ENCODE data around the gene PRKN. TPM values are rescaled to one million over a fixed set of nuclear protein-coding genes. Genes with fewer than 3 reads are reported as not detected.

Gene PRKN
- total and polyA plus RNA-seq, 9 of the 15 experiments (the other 6 are each of a cell fraction or from before 2014, with no cell fraction given) = 0.03 to 0.96 (median 0.15) TPM; not detected in 2

- H4K20me1 ChIP-seq (replicated peaks; ENCODE audit: control insufficient read depth, insufficient read depth, low read length) = no peaks in the 10 kb centered on the region
- no peak overlapping the region for H3K4me2 ChIP-seq (ENCODE audit: insufficient read depth, low read length)
- no peak overlapping the region for H3K27ac ChIP-seq (ENCODE audit: extremely low read depth, low read depth, low read length)
- H3K9me3 ChIP-seq (replicated peaks; ENCODE audit: control insufficient read depth, insufficient read depth, low read depth, low read length) = peaks cover 2% of the 10 kb centered on the region; the same call in 1 of the 2 replicates
- ChIA-PET CTCF (ENCODE audit: low intra/inter-chr PET ratio) (no interaction called here), POLR2A (no interaction called here)
- H3K4me3 ChIP-seq = no peak overlapping the region
- no peaks in the 10 kb centered on the region for H3K9me1 ChIP-seq (ENCODE audit: control insufficient read depth, insufficient read depth, low read length)
- FAIRE-seq (no peak), ATAC-seq (no peak), DNase-seq (ENCODE audit: extremely low read depth in 1 of 4, low spot score in 3 of 4) (no peak)
- H3K4me1 ChIP-seq (replicated peaks in 1 of 2; ENCODE audit: control insufficient read depth in 2 of 2, insufficient read depth in 2 of 2, low read length in 2 of 2) = no peaks in the 10 kb centered on the region
- no TSS peak for BruUV-seq (replicated peaks)
- TF ChIP-seq NEUROD1 (IDR thresholded peaks at IDR 0.05; ENCODE audit: borderline replicate concordance, low read depth, low read length, partially characterized antibody) (no peak), BMI1 (IDR thresholded peaks at IDR 0.05; ENCODE audit: low read length) (no peak), SIX5 (IDR thresholded peaks at IDR 0.05; ENCODE audit: borderline replicate concordance in 1 of 2, insufficient read depth in 1 of 2, low read depth in 1 of 2, low read length in 2 of 2) (no peak), NR2C1 (IDR thresholded peaks at IDR 0.05) (no peak), NR2C1 (tag; IDR thresholded peaks at IDR 0.05) (no peak), MITF (IDR thresholded peaks at IDR 0.05) (no peak), RERE (CRISPR knock-in tag; IDR thresholded peaks at IDR 0.05; ENCODE audit: borderline replicate concordance) (no peak)
- no peaks in the 10 kb centered on the region for H3K79me2 ChIP-seq (ENCODE audit: control insufficient read depth, insufficient read depth, low read length)
- in situ Hi-C loops (cut with MboI) (no loop called here), intact Hi-C loops (cut with micrococcal nuclease) (no loop called here)
- H3K9ac ChIP-seq (ENCODE audit: insufficient read depth in 1 of 2, low read depth in 2 of 2, low read length in 2 of 2) = no peak overlapping the region
- peaks cover 10 to 14% of the 10 kb centered on the region in 2 experiments; a peak in 3 of 5 replicates for H3K27me3 ChIP-seq (ENCODE audit: control insufficient read depth in 2 of 2, insufficient read depth in 2 of 2, low read length in 2 of 2)
- no peaks in the 10 kb centered on the region for H3K36me3 ChIP-seq (ENCODE audit: control insufficient read depth, insufficient read depth, low read length)
- H2AFZ ChIP-seq (ENCODE audit: low read depth, low read length) = no peak overlapping the region
These were observed 1303.1 kb downstream of the PRKN start for GRCh38 chr6:161424421-161424820.
